ENCODE results near the gene DHRSX. TPM values are rescaled to one million over a fixed set of nuclear protein-coding genes. Genes with fewer than 3 reads are reported as not detected.
A peak's percentile ranks its signal among the peaks of the same experiment; 100 is the strongest.
"Not testable (repeated sequence)": the region's sequence is repeated elsewhere in the genome, so short reads cannot be mapped to it uniquely, and the experiment has no call there.

DHRSX gene
- total and polyA plus RNA-seq, 2 of the 8 experiments (the other 6 are each of a cell fraction or from before 2014, with no cell fraction given): 35.1 to 43.4 TPM

- Histone ChIP-seq H3K4ac (replicated peaks; ENCODE audit: insufficient read length, low read depth, low read length) (no peak overlapping the region), H3K4me2 (ENCODE audit: insufficient read depth in 1 of 2, low read depth in 2 of 2, low read length in 2 of 2) (no peak overlapping the region), H3K9ac (replicated peaks in 1 of 4; ENCODE audit: extremely low read depth in 1 of 4, low read depth in 3 of 4, low read length in 3 of 4) (no peak overlapping the region)
Observed at GRCh38 chrX:2351321-2351720, 149.5 kb downstream of the DHRSX start.

GRCh38 chrX:2350703-2351102 lies 150.1 kb downstream of the DHRSX start:
- H3K23ac ChIP-seq (ENCODE audit: insufficient read length); POLR2A ChIA-PET (ENCODE audit: partially characterized antibody); H2BK12ac ChIP-seq (ENCODE audit: low read depth, low read length); H3K14ac ChIP-seq (ENCODE audit: insufficient read length); H4K8ac ChIP-seq (ENCODE audit: extremely low read depth, insufficient read depth, low read length); H2BK15ac ChIP-seq (ENCODE audit: low read length); H3K27me3 ChIP-seq (replicated peaks in 1 of 4; ENCODE audit: control insufficient read depth in 3 of 4, extremely low read depth in 1 of 4, insufficient read depth in 3 of 4, low read length in 3 of 4); H3K4me2 ChIP-seq (ENCODE audit: insufficient read depth in 1 of 2, low read depth in 2 of 2, low read length in 2 of 2); H3K27ac ChIP-seq (ENCODE audit: low read depth, low read length); H4K91ac ChIP-seq (replicated peaks; ENCODE audit: insufficient read length, low read length); H3K9me3 ChIP-seq (ENCODE audit: insufficient read depth in 2 of 2, low read depth in 1 of 2, low read length in 1 of 2); H2AK5ac ChIP-seq (ENCODE audit: low read depth, low read length); H3K18ac ChIP-seq (ENCODE audit: extremely low read depth, low read length); H3K23me2 ChIP-seq (ENCODE audit: low read depth, low read length); H2BK20ac ChIP-seq (ENCODE audit: low read length); H2BK5ac ChIP-seq (ENCODE audit: low read depth, low read length); H3K9ac ChIP-seq (replicated peaks in 1 of 4; ENCODE audit: extremely low read depth in 1 of 4, low read depth in 3 of 4, low read length in 3 of 4); H4K5ac ChIP-seq (ENCODE audit: insufficient read length, low read depth, low read length); FAIRE-seq; H4K20me1 ChIP-seq (replicated peaks in 1 of 2; ENCODE audit: control insufficient read depth in 1 of 2, insufficient read depth in 2 of 2, low read length in 2 of 2); H3K36me3 ChIP-seq (ENCODE audit: control insufficient read depth in 2 of 4, insufficient read depth in 4 of 4, low read length in 3 of 4); H2BK120ac ChIP-seq (replicated peaks; ENCODE audit: low read depth, low read length); H3K79me2 ChIP-seq (ENCODE audit: control insufficient read depth in 1 of 2, insufficient read depth in 2 of 2, low read length in 2 of 2); H3K4me3 ChIP-seq (ENCODE audit: extremely low read depth in 1 of 4, insufficient read depth in 2 of 4, low read depth in 3 of 4, low read length in 4 of 4); H2AFZ ChIP-seq (ENCODE audit: low read length); DNase-seq (ENCODE audit: low read depth in 1 of 2, low spot score in 2 of 2); H3K4me1 ChIP-seq (replicated peaks in 1 of 4; ENCODE audit: control insufficient read depth in 3 of 4, insufficient read depth in 4 of 4, low read length in 3 of 4); H3K4ac ChIP-seq (replicated peaks; ENCODE audit: insufficient read length, low read depth, low read length); H3K79me1 ChIP-seq (ENCODE audit: low read depth, low read length); H3K56ac ChIP-seq (replicated peaks; ENCODE audit: insufficient read length, low read depth, low read length); CTCF ChIA-PET (ENCODE audit: partially characterized antibody): not testable (repeated sequence)
- WGBS, 2 experiments (ENCODE audit: extremely low coverage in 1 of 2, insufficient coverage in 1 of 2, insufficient read length in 1 of 2, insufficient replicate concordance in 2 of 2, low coverage in 1 of 2, low lambda C conversion rate in 2 of 2, missing lambda C conversion rate in 1 of 2): 94% methylated on average over 4 of the region's 4 CpGs; no CpG with 5 or more reads in 1 of the 2 experiments

More at GRCh38 chrX:2351321-2351720, 149.5 kb downstream of the DHRSX start:
- POLR2A ChIA-PET (ENCODE audit: partially characterized antibody): no interaction called here
- Histone ChIP-seq H3K36me3 (ENCODE audit: control insufficient read depth in 2 of 4, insufficient read depth in 4 of 4, low read length in 3 of 4) (no peaks in the 10 kb centered on the region; a peak in 1 of 8 replicates), H3K18ac (ENCODE audit: extremely low read depth, low read length) (no peak overlapping the region), H2BK20ac (ENCODE audit: low read length) (no peak overlapping the region), H3K27me3 (replicated peaks in 1 of 4; ENCODE audit: control insufficient read depth in 3 of 4, extremely low read depth in 1 of 4, insufficient read depth in 3 of 4, low read length in 3 of 4) (no peaks in the 10 kb centered on the region), H3K23me2 (ENCODE audit: low read depth, low read length) (no peaks in the 10 kb centered on the region), H3K4me1 (replicated peaks in 1 of 4; ENCODE audit: control insufficient read depth in 3 of 4, insufficient read depth in 4 of 4, low read length in 3 of 4) (no peaks in the 10 kb centered on the region), H3K56ac (replicated peaks; ENCODE audit: insufficient read length, low read depth, low read length) (no peak overlapping the region), H4K8ac (ENCODE audit: extremely low read depth, insufficient read depth, low read length) (no peak overlapping the region), H3K23ac (ENCODE audit: insufficient read length) (peak overlapping the region; percentile 40), H2AFZ (ENCODE audit: low read length) (no peak overlapping the region), H3K79me1 (ENCODE audit: low read depth, low read length) (no peaks in the 10 kb centered on the region), H4K5ac (ENCODE audit: insufficient read length, low read depth, low read length) (no peak overlapping the region), H3K14ac (ENCODE audit: insufficient read length) (no peak overlapping the region), H3K4me3 (ENCODE audit: extremely low read depth in 1 of 4, insufficient read depth in 2 of 4, low read depth in 3 of 4, low read length in 4 of 4) (no peak overlapping the region), H3K9me3 (ENCODE audit: insufficient read depth in 2 of 2, low read depth in 1 of 2, low read length in 1 of 2) (no peaks in the 10 kb centered on the region), H3K27ac (ENCODE audit: low read depth, low read length) (no peak overlapping the region), H4K20me1 (replicated peaks in 1 of 2; ENCODE audit: control insufficient read depth in 1 of 2, insufficient read depth in 2 of 2, low read length in 2 of 2) (peaks cover 0 to 5% of the 10 kb centered on the region in 2 experiments), H2AK5ac (ENCODE audit: low read depth, low read length) (no peak overlapping the region), H2BK12ac (ENCODE audit: low read depth, low read length) (no peak overlapping the region), H4K91ac (replicated peaks; ENCODE audit: insufficient read length, low read length) (no peak overlapping the region), H2BK120ac (replicated peaks; ENCODE audit: low read depth, low read length) (no peak overlapping the region), H2BK5ac (ENCODE audit: low read depth, low read length) (no peak overlapping the region), H2BK15ac (ENCODE audit: low read length) (no peak overlapping the region), H3K79me2 (ENCODE audit: control insufficient read depth in 1 of 2, insufficient read depth in 2 of 2, low read length in 2 of 2) (0 out of 4 replicates have a peak, but pooled peaks cover 0 to 3% of the 10 kb centered on the region in 2 experiments)
- CTCF ChIA-PET (ENCODE audit: partially characterized antibody): no interaction called here
- no peak for FAIRE-seq
- DNase-seq (ENCODE audit: low read depth in 1 of 2, low spot score in 2 of 2): no peak
- TF ChIP-seq CREB1 (IDR thresholded peaks at IDR 0.05) (no peak), CHD2 (IDR thresholded peaks at IDR 0.05; ENCODE audit: low read length) (no peak), PHF8 (conservative IDR thresholded peaks at IDR 0.05; ENCODE audit: low read depth, low read length) (no peak)
